Activated naive CD4-positive, alpha-beta T cell treated with anti-CD3 and anti-CD28 coated beads, Interleukin-2, amount 50 U/mL, for 16 hours (primary cell): ENCODE measurements around the gene B3GNT7.
"Not testable (repeated sequence)": the region's sequence is repeated elsewhere in the genome, so short reads cannot be mapped to it uniquely, and the experiment has no call there.

Source experiments
- DNase-seq: peaks from one replicate; pipeline ENCODE4 v3.0.0-alpha.2; 2020

Gene B3GNT7, protein sequence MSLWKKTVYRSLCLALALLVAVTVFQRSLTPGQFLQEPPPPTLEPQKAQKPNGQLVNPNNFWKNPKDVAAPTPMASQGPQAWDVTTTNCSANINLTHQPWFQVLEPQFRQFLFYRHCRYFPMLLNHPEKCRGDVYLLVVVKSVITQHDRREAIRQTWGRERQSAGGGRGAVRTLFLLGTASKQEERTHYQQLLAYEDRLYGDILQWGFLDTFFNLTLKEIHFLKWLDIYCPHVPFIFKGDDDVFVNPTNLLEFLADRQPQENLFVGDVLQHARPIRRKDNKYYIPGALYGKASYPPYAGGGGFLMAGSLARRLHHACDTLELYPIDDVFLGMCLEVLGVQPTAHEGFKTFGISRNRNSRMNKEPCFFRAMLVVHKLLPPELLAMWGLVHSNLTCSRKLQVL

DNA sequence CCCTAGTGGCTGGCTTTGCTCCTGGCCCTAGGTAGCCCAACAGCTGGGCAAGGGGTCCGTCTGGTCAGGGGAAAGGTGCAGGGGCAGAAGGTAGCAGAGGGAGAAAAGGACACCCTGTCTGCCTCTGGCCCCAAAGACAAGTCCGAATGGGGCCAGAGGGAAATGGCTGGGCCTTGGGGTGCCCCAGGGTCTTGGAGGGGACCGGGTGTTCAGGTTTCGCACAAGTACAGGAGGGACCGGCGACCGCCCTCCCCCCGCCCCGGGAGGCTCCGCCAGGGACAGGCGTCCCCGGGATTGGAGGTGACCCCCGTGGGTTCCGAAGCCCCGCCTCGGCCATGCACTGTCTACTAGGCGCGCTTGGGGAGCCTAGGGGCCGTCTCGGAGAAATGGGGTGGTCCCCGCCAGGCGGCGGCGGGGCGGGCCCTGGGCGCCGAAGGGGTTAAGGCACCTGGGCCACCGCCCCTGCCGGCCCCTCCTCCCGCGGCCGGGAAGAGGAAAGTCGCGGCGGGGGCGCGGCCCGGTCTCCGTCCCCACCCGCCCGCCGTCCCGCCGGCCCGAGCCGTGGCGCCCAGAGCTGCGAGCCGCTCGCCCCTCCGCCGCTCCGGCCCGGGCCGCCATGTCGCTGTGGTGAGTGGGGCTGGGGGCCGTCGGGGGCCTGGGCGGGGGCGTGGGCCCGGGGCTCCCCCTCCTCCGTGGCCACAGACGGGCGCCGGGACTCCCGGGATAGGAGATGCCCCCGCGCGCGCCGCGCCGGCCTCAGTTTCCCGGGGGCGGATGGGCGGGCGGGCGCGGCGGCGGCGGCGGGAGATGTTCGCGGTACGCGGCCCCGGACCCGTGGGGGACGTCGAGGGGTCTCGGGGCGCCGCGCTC, at the start of gene B3GNT7:
TSS of gene B3GNT7 (plus strand) at position 523 of the 870 bp plus-strand sequence. CDS start at position 617, 94 bp downstream.
- DNase-seq: no peak

DNA sequence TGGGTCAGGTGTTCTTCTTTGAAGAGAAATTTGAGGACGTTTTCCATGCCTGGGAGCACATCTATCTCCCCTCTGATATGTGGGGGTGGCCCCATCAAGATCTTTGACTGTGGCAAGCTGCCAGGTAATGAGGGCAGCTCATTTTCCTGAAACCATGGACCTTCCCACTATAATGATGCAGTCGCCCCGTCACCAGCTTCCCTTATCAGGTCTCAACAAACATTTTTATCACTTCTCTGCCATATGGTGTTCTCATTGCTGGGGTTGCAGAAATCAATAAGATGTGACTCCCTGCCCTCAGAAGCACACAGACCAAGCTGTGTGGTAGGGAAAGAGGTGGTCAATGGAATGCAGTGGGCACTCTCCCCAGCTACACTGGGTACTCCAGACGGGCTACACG, 48.4 kb upstream of the B3GNT7 start:
- DNase-seq: no peak

DNA sequence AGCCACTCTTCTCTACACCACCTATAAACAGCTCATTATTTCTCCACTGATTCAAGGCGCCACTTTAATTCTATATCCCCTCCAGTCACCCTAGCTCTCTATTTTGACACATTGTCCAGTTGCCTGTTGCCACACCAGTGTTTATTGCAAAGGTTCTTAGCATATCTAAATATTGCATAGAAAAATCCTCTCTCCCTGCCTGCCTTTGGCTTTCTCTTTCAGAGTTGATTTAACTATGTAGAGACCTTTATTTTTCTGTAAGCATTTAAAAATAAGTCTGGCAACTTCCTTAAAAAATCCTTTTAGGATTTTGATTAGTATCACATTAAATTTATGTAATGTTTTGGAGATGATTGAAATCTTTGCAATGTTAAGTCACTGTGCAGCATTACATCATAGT, 47.9 kb upstream of the B3GNT7 start:
- no peak for DNase-seq

DNA sequence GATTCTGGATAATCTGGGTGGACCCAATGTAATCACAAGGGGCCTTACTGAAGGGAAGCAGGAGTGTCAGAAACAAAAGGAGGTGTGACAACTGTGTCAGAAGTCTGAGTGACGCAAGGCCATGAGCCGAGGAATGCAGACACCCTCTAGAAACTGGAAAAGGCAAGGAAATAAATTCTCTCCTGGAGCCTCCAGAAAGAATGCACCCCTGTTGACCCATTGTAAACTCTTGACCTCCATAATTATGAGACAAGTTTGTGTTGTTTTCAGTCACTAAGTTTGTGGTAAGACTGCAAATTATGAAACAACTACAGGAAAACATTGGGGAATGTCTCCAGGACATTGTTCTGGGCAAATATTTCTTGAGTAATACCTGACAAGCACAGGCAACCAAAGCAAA, 47.3 kb upstream of the B3GNT7 start:
- DNase-seq: no peak

- no peak for DNase-seq
Observed at GRCh38 chr2:231348704-231349373, 46.7 kb upstream of the B3GNT7 start.

- DNase-seq: not testable (repeated sequence)
Observed at GRCh38 chr2:231349374-231349735, 46.2 kb upstream of the B3GNT7 start.

DNA sequence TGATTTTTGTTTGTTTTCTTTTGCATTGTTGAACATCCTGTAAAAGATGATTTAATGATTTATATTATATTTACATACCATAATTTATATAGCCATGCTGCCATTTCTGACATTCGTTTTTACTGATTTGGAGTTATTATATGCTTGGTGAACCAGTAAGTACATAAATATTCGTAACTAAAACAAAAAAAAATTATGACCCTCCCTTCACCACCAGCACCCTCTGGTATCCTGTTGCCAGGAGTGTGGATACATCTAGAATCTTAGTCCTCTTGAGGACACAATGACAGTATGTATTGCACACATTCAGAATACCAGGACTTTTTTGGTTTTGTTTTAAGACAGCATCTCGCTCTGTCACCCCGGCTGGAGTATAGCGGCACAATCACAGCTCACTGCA, 43.9 kb upstream of the B3GNT7 start:
- no peak for DNase-seq

DNA sequence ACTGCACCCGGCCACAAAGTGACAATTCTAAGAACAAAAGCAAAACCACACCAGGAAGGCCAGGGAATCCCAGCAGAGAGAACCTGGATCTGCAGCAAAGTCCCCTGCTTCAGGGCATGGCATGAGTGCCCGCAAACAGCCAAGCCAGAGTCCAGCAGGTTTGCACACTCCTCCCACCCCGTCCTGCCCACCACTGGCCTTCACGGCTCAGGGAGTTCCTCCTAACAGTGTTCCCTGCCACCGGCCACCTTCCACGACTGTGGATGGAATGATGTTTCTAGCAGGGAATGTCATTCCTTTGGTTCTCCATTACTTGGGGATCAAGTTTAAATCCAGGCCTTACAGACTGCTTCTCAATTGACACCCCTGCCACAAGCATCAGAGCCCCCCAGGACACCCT, 42.0 kb upstream of the B3GNT7 start:
- no peak for DNase-seq

DNA sequence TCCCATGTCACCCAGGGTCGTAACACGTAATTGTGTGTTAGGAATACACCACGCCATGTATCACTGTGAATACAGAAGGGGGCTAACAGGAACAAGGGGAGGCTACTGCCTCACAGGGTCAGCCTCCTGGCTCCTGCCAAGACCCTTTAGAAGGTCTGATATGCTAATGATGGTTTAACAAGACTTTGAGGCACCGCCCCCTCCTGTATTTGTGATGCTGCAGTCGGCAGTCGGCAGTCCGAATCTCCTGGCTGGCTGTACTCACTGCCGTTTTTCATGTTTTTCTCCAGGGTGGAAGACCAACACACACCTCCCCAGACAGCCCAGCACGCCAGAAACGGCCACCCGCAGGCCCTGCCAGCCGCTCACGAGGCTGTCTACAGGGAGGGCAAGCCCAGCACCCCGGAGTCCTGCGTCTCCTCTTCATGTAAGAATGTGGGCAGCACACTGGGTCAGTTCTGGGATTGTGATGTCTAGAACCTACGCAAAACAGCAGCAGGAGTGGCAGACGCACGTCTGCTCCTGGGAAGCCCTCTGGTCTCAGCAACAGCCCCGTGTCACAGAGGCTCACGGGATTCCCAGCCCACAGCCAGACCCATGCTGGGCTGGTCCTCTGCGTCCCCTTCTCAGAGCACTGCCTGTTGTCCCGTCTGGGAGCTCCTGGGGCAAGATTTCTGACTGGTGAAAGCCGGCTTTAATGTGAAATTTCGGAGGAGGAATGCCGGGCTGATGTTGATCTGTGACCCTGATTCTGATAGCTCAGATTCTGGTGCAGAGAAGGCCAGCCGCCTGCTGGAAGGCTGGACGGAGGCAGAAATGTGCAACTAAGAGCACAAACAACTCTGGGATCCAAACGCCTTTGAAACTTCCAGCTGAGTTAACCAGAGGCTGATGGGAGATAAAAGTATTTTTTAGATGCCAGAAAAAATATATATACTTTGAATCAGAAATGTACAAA, 39.7 kb upstream of the B3GNT7 start:
- no peak for DNase-seq

DNA sequence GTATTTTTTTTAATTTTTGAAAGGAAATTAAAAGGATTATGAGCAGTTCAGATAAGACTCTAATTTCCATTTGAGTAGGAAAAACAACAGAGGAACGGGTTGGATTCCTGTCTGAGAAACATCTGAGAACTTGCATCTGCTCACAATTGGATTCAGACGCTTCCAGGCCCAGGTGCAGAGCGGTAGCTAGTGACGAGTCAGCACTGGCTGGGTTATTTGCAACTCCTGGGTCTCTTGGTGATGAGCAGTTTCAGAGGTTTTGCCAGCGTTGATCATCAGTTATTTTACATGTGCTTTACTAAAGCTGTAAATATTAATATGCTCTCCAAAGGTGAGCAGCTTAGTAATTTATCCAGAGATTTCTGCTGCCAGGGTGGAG, 39.1 kb upstream of the B3GNT7 start:
- no peak for DNase-seq

DNA sequence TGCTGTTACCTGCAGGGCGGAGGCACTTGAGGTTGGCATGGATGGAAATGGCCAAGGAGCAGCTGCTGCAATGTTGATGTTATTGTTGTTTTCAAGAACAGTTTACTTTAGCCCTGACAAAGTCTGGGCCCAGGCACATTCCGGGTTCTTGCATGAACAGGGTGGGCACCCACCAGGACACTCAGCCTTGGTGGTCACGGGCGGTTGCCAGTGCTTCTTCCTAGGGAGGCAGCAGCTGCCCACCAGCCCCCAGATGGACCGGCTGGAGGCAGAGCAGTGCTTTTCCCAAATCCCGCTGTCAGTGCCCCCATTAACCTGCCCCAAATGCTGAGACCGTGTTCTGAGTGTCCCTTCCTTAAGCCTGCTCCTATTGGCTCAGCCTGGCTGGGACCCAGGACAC, 38.5 kb upstream of the B3GNT7 start:
- no peak for DNase-seq

- DNase-seq: no peak
Observed at GRCh38 chr2:231357931-231358330, 37.6 kb upstream of the B3GNT7 start.

GRCh38 chr2:231359441-231359840, 36.1 kb upstream of the B3GNT7 start:
- DNase-seq: no peak

DNA sequence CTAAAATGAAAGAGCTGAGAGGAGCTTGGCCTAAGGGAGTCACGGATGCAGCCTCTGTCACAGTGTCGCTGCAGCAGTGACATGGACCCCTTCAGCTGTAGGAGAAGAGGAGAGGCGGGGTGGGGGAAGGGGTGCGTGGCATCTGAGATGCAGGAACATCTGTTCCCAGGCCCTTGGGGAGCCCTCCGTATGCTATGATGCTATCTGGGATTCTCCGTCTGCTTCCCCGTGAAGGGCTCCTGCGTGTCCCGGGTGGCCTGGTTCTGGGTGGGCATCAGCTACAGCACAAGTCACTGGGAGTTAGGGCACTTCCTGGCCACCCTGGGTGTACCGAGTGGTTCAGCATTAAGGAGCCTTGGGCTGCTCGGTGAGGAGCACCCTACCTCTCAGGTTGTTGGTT, 35.6 kb upstream of the B3GNT7 start:
- DNase-seq: no peak

GRCh38 chr2:231360401-231360800, 35.1 kb upstream of the B3GNT7 start:
- no peak for DNase-seq

- no peak for DNase-seq
Observed at GRCh38 chr2:231360881-231361371, 34.6 kb upstream of the B3GNT7 start.

DNA sequence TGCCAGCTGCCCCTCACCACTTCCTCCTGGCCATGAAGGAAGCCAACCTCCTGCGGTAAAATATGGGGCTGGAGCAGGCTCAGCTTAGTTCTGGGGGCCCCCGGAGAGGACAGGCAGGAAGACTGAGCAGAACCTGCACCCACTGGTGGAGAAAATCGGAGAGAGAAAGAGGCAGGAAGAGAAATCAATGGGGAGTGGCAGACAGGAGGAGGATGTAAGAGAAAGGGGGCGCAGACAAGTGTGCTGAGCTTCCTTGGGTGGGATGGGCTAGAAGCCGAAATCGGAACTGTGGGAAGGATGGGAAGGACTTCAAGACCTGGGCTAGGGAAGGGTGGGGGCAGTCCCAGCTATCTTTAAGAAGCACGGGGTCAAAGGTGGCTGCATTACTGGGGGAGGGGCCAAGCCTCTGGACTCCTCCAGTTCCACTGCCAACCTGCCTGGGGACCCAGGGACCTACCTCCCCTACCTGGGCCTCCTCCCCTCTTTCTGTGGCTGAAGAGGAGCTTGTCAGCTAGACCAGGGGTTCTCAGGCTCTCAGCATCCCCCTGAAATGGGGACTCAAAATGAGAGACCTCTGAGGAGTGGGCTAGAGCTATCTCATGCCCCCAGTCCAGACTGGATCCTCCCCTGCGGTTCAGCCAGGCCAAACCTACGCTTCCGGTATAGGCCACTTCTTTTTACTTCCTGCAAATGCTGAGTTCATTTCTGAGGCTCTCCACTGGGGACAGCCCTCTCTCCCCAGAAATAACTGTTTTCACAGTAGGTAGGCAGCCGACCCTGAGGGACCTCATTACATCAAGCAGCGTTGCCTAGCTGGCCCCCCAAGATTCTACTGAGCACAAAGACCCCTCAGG, 33.6 kb upstream of the B3GNT7 start:
- no peak for DNase-seq

DNA sequence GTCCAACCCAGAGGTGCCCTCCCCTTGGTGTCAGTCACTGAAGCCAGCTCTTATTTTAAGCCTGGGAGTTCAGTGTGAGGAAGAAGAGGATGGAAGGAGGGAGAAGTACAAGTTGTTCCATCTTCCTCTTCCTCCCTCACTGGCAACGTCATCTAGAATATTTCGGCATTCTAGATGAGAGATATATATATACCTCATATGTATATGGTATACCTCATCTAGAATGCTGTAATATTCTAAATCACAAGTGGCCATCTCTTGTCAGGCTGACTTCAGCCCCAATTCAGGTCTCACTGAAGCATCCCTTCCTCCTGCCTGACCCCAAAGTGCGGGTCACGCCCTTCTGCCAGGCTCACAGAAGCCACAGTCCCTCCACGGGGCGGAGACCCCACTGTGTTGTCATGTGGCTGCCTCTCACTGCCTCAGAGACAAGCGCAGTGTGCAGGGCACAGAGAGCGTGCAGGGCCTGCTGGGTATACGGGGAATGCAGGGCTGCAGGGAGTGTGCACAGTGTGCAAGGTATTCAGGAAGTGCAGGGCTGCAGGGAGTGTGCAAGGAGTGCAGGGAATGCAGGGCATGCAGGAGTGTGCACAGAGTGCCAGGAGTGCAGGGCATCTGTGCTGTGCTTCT, 32.8 kb upstream of the B3GNT7 start:
- DNase-seq: no peak

- DNase-seq: no peak
Observed at GRCh38 chr2:231364061-231364460, 31.4 kb upstream of the B3GNT7 start.

- no peak for DNase-seq
Observed at GRCh38 chr2:231364961-231365810, 30.3 kb upstream of the B3GNT7 start.
